HG03103 (cell line): ENCODE data around the gene CARS2.
"Not testable (repeated sequence)": the region's sequence is repeated elsewhere in the genome, so short reads cannot be mapped to it uniquely, and the experiment has no call there.

Experiments
- ATAC-seq: cut with Tn5 transposase; IDR thresholded peaks from one replicate; pipeline ENCODE4 v1.9.1; 2021; ENCODE audit warnings: low read depth; ENCODE audit not compliant: unreplicated experiment

The CARS2 gene

GRCh38 chr13:110712081-110712848 is 6.3 kb upstream of the CARS2 start:
- peak; percentile 24 for ATAC-seq

- no peak for ATAC-seq
These were observed 855 bp upstream of the CARS2 start for GRCh38 chr13:110706570-110707372.

DNA sequence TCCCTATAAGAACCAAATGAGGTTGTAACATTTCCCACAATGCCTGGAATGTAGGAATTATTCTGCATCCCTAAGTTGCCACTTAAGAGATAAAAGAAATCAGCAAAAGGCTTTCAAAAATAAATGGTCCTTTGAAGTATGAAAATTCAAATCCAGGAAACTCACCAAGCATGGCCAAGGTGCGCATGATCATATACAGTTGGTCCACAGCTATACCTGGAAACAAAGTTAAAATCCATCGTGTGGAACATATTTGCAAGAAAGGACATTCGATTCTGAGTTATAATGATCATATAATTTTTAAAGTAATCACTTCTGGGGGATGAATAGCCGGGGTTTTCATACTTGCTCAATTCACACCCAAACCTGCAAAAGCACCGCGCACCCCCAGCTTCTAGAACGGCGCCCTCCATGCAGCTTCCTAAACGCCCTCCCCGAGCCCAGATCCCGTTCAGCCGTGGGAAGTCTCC is 525 bp downstream of the CARS2 start:
- ATAC-seq = no peak

GRCh38 chr13:110702591-110703526 is 3.1 kb downstream of the CARS2 start:
- no peak for ATAC-seq

DNA sequence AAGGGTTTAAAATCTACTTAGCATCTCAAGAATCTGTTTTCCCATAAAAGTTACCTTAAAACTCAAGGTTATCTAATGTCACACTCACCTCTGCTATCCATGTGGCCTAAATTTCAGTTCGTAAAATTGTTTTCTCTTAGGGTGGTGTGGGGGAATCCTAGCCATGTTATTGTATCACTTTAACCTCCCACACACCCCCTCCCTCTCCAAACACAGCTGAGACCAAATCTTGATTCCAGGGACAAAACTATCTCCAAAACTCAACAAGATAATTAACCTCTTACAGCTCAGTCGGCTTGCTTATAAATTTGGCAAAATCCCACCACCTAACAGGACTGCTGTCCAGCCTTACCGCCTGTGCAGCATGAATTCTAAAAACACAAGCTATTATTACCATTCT is 3.8 kb downstream of the CARS2 start:
- ATAC-seq = no peak

DNA sequence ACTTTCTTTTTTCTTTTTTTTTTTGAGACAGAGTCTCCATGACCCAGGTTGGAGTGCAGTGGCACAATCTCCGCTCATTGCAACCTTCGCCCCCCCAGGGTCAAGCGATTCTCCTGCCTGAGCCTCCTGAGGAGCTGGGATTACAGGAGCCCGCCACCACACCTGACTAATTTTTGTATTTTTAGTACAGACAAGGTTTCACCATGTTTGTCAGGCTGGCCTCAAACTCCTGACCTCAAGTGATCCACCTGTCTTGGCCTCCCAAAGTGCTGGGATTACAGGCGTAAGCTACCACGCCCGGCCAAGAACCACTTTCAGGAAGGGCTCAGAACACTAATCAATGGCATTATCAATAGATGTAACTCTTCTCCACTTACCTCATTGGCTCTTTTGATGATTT is 4.9 kb downstream of the CARS2 start:
- not testable (repeated sequence) for ATAC-seq

DNA sequence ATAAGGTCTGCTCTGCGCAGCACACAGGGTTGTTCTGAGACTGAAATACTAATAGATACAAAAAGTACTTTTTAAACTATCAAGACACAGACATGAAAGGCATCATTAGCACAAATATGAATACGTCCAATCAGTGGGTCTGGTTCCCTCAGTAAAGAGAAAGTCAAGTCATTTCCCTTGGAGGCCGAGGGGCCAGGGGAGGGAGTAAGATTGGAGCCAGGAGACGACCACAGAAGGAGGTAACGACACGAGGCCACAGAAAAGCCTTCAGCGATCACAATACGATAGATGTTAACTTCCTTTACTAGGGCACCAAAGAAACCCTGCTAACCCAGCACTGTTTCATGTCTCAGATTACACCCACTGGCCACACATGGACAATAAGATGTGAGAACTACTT is 5.3 kb downstream of the CARS2 start:
- no peak for ATAC-seq

- no peak for ATAC-seq
These were observed 5.7 kb downstream of the CARS2 start for GRCh38 chr13:110700186-110700585.

DNA sequence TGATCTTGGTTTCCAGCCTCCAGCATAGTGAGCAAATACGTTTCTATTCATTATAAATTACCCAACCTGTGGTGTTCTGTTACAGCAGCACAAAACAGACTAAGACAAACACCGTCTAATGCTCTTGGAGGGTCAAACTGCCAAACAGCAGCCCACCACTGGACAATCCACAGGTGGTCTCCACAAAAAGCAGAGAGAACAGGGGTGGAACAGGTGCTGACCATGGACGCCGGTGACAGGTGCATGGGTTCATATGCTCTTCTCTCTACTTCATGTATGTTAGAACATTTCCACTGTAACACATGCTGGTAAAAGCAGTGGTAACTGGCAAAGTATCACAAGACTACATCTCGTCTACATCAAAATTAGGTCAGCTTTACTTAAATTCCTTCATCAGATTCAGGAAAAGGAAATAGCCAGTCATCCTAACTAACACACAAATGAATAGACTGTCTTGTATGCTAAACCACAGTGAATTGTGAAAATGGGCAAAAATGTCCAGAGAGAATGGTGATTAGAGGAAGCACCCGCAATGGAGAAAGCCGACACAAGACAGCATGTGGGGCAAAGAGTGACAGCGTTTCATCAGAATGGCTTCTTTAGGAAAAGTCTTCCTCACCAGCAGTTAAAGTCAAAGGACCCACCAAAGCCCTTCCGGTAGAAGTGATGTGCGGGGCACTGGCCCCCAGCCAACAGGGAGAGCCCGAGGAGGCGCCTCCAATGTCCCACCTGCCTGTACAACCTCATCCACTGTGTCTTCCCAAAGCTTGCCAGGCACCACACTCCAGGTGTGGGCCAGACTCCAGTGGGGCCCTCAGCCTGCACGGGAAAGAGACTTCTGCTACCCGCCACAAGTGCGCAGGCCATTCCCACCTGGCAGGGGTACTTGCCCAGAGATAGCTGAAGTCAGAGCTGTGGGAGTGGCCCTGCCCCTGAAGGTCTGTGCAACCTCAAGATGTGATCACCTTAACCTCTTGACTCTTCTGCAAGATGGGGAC is 6.5 kb downstream of the CARS2 start:
- no peak for ATAC-seq

DNA sequence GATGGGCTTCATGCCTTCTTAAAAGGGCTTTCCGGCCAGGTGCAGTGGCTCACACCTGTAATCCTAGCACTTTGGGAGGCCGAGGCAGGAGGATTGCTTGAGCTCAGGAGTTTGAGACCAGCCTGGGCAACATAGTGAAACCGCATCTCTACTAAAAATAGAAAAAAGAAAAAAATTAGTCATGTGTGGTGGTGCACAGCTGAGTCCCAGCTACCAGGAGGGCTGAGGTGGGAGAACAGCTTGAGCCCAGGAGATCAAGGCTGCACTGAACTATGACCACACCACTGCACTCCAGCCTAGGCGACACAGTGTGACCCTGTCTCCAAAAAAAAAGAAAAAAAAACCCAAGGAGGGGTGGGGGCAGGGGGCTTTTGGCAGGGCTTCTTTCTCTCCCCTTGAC is 7.2 kb downstream of the CARS2 start:
- ATAC-seq = peak; percentile 59

- ATAC-seq = no peak
These were observed 8.1 kb downstream of the CARS2 start for GRCh38 chr13:110697842-110698241.

- no peak for ATAC-seq
These were observed 9.1 kb downstream of the CARS2 start for GRCh38 chr13:110696776-110697175.

DNA sequence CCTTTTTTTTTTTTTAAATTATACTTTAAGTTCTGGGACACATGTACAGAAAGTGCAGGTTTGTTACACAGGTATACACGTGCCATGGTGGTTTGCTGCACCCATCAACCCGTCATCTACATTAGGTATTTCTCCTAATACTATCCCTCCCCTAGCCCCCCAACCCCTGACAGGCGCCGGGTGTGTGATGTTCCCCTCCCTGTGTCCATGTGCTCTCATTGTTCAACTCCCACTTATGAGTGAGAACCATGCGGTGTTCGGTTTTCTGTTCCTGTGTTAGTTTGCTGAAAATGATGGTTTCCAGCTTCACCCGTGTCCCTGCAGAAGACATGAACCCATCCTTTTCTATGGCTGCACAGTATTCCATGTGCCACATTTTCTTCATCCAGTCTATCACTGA is 10.1 kb downstream of the CARS2 start:
- not testable (repeated sequence) for ATAC-seq

DNA sequence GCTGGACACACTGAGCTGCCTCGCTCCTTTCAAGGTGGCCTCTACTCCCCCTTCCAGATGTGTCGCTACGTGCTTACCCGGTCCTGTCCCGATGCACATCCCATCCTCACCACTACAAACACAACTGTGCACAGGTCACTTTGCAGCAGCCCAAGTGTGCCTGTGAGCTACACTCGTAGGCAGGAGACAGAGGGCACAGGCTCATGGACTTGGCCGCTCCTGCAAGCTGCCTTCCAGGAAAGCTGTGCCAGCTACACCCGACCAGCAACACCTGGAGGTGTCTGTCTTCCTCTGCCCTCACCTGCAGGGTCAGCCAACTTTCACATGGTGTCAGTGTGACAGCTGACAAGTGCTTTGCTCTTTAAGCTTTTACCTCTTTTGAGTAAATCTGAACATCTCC is 15.4 kb downstream of the CARS2 start:
- ATAC-seq = no peak

DNA sequence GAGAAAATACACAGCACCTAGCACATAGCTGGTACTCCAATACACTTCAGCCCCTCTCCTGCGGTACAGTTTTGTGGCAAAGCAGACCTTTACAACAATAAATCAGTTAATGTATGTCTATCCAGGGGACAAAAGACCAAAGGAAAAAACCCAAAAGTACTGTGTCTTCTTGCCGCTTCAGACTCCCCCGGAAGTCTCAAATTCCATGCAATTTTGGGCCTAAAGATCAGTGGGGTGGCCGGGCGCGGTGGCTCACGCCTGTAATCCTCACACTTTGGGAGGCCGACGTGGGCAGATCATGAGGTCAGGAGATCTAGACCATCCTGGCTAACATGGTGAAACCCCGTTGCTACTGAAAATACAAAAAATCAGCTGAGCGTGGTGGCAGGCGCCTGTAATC is 16.2 kb downstream of the CARS2 start:
- ATAC-seq = no peak

- no peak for ATAC-seq
These were observed 16.9 kb downstream of the CARS2 start for GRCh38 chr13:110689041-110689440.

DNA sequence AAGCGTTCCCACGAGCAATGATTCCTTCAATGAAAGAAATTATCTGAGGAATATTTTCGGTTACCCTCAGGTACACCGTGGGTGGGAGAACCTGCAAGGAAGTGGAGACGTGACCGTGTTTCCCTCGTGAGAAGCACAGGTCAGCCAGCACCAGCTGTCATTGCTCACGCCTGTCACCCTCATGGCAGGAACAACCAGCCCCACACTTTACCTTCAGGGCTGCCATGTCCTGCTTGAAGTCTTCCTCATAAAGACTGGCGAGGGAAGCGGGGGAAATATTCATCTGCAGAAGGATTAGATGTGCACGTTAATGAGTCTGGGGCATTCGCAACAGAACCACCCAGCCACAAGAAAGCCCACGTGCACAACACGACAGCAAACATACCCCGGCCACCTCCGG is 18.2 kb downstream of the CARS2 start:
- ATAC-seq = no peak

DNA sequence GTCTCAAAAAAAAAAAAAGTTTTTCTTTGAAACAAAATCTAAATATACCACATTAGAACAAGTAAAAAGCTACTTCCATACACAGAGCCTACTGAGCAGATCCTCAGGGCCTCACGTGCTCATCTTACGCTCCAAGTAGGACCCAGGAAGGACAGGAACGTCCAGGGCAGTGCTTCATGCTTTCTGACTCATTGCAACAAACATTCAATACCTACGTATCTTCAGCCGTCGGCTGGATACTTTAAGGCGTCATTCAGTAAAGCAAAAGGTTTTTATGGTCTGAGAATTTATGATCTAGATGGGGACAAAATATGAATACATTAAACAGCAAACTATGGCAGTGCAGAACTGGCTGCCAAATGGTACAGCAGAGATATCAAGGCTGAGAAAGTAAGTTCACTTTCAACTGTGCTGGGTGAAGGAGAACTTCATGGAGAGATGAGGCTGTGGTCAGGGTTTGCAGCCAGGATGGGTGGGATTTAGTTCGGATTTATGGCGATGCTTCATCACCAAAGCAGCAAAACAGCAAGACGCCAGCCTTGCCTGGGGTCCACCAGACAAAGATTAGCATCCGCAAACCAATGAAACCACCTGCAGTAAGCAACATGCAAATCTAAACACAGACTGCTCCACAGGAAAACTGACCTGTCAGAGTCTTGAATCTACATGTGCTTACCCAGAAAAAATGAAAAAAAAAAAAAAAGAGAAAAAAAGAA is 20.5 kb downstream of the CARS2 start:
- no peak for ATAC-seq
